NCI-H524 treated with DMSO at 0.1 percent for 48 hours (cell line): ENCODE measurements around the gene ASAP3.

Experiments
- DNase-seq: peaks from one replicate; lab custom pipeline; 2025; lab: John Stamatoyannopoulos, UW

ASAP3 gene

DNA sequence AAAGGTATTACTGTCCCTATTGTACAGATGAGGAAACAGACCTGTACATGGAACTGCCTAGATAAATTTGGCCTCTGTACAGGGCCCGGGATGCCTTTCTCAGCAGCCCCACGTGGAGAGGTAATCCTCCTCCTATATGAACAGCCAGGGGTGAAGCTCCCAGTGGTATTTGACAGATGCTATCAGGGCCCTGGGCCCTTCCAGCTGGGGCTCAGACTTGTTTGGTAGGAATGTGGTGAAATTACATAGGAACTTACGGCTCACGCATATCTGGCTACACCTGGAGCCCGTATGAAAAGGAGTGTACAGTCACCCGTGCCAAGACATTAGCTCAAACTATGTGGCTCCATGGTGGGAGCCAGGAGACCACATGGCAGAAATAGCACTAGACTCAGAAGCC lies 34.7 kb downstream of the ASAP3 start:
- no peak for DNase-seq

DNA sequence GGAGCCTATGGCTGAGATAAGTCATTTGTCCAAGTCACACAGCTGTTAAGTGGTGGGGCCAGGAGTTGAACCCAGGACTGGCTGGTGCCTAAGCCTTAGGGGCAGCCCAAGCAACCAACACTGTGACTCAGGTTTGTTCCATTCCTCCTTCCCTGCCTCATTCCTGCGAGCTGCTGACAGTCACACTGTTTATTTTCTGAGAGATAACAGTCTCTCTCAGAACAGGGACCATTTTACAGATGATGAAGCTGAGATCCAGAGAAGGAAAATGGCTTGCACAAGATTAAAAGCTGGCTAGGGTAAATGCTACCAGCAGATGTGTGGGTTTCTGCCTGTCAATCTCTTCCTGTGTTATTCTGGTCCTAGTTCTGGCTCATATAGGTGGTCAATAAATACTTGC lies 35.1 kb downstream of the ASAP3 start:
- DNase-seq: no peak

DNA sequence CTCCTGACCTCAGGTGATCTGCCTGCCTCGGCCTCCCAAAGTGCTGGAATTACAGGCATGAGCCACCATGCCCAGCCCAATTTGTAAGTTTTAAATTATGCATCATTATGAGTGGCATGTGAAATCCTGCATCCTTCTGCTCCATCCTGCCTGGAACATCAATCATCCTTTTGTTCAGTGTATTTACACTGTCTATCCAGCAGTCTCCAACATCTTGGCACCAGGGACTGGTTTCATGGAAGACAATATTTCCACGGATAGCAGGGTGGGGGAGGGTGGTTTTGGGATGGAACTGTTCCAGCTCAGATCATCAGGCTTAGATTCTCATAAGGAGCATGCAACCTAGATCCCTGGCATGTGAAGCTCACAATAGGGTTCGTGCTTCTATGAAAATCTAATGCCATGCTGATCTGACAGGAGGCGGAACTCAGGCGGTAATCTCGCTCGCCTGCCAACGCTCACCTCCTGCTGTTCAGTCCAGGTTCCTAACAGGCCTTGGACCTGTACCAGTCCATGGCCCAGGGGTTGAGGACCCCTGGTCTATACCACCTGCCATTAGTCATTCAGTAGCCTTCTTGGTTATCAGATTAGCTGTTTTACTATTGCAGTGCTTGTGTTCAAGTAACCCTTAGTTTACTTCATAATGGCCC lies 37.2 kb downstream of the ASAP3 start:
- DNase-seq: no peak

DNA sequence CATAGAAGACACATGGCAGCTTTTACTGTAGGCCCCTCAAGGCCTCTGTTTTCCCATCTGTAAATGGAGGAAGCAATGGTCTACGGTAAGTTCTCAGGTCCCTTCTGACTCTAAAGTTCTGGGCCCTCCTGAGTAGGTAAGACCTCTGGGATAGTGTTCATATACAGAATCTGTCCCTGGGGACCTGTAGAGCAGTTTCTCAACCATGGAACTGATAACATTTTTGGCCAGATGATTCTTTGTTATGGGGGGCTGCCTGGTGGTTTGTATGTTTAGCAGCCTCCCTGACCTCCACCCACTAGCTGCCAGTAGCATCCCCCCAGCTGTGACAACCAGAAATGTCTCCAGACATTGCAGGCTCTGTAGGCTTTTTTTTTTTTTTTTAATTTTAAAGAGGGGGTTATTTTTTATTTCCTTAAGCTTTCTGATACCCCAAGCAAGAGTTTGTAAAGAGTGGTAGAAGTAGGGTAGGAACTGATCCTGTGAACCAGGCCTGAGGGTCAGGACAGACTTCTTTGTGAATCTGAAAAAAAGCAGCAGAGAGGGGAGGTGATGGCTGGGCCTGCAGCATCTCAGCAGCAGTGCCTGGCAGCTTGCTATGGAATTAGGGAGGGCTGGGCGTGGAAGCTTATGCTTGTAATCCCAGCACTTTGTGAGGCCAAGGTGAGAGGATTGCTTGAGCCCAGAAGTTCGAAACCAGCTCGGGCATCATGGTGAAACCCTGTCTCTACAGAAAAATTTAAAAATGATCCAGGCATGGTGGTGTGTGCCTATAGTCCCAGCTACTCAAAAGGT lies 39.2 kb downstream of the ASAP3 start:
- no peak for DNase-seq

DNA sequence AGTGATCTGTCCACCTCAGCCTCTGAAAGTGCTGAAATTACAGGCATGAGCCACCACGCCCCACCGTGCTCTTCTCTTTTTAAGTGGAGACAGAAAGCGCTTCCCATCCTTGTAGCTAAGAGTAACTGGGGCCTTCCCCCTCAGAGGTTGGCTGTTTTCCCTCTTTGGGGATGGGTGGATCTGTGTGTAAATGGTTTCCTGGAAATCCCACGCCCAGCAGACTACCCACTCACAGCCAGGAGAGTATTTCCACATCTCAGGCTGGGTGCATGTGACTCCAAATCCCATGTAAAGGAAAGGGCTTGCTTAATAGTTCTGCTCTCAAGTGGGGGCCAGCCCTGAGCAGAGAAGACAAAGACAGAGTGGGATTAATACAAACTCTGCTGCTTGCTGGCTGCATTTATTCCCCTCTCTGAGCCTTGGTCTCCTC lies 39.9 kb downstream of the ASAP3 start:
- DNase-seq: no peak

DNA sequence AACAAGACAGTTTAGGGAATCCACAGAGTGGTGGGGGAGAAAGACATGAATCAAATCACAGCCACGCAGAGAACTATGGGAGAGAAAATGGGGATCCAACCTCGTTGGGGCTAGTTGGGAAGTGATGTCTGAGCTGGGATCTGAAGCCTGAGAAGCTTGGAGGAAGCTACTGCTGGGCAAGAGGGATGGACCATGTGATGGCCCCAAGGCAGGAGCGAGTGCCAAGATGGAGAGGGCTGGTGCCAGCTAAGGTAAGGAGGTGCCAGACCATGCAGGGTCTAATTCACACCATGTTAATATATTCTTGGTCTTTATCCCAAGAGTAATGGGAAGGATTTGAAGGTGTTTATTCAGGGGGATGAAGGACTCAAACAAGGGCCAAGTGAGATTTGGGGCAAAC lies 41.2 kb downstream of the ASAP3 start:
- DNase-seq: no peak

DNA sequence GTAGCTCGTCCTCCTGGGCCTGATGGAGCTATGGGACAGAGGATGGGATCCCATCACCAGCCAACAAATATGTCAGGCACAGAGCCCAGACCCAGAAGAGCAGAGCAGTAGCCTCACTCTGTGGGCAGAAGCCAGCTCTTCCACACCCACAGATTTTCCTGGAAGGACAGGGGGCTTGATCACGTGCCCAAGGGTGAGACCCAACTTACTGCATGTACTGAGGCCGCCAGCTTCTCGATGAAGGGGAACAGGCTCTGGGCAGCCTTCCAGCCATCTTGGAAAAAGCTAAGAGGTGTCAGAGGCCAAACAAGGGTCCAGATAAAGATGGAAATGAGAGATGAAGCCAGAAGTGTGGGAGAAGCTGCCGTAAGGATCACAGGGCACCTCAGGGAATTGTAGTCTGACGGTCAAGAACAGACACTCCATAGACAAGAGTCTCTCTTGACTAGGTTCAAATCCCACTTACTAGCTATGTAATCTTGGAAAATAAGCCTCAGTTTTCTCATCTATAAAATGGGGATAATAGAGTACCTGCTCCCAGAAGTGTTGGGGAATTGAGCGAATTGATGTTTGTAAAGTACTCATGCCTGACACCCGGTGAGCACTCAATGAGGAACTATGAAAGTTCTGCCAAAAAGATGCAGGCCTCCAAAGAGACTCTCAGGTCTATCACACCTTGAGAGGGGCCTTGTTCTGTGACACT lies 42.4 kb downstream of the ASAP3 start:
- no peak for DNase-seq

DNA sequence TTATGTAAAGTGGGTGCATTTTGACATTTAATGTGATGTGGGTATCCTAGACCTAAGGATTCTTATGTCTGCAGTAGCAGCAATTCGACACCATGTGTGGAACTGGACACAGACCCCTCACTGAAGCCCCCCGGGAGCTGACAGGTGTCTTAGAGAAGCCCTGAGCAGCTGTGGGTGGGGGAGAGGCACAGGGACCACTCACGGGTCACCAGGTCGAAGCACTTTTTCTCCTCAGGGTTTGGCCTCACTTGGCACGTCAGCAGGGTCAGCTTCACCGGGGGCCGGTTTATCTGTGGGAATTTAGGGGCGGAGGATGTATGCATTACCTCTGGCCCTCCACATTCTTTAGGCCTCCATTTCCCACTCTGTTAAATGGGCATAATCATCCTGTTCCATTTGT lies 45.4 kb downstream of the ASAP3 start:
- DNase-seq: no peak

DNA sequence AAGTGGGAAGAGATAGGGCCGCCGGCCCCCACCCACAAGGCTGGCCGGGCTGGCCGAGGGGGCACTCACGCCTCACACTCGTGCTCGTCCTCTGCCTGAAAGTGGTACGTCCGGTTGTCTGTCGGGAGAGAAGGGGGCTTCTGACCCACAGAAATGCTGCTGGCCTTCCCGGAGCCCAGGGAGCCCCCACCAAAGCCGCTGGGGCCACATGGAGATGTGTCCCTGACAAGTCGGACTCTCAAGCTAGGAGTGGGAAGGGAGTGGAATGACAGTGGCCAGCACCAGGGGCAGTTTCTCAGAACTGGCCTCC lies 46.7 kb downstream of the ASAP3 start:
- no peak for DNase-seq

DNA sequence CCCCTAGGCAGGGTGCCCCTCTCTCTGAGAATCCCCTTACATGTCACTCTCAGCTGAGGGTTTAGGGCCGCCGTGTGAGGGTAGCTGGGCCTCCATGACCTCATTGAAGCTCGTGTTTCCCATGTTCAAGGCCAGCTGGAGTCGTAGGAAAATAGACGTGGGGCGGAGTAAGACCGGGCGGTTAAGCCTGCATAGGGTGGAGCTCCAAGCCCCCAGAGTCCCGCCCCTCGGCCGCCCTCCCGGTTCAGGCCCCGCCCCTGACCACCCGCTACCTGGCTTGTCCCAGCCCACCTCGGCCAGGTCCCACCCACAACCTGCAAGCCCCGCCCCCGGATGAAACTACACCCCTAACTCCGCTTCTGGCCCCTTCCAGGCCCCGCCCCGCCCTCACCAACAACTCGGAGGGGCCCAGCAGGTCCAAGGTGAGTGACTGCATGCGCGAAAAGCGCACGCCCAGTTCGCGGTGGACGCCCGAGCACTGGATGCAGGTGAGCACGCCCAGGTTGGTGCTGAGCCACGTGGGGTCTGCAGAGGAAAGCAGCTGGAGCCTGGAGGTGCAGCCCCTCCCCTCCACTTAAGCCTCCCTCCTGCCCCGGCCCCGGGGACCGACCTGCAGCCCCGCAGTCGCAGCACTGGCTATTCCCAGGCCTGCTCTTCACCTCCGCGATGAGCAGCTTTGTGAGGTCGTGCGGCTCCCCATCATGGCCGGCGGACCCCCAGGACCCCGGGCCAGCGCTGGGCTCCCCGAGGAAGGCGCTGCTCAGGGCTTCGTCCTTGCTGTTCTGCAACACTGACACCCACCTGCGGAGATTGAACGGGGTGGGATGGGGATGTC lies 47.2 kb downstream of the ASAP3 start:
- DNase-seq: no peak

DNA sequence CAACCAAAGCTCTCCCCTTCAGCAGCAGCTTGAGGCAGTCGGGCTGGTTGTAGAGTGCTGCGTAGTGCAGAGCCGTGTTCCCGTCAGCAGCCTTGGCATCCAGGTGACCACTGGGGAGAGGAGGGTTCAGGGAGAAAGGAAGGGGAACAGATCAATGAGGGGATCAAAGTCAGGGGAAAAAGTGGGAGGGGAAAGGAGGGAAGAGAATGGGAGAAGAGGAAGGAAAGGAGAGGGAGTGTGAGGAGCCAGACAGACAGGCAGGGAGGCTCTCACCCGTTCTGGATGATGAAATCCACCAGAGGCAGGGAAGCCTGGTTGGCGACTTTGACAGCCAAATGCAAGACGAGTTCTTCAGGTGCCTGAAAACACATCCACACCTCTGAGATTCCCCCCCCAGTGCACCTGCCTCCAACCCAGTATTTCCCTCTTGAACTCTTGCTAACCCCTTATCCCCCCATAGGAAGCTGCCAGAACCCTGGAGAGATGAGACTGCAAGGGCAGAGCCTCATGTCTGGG lies 49.7 kb downstream of the ASAP3 start:
- no peak for DNase-seq

DNA sequence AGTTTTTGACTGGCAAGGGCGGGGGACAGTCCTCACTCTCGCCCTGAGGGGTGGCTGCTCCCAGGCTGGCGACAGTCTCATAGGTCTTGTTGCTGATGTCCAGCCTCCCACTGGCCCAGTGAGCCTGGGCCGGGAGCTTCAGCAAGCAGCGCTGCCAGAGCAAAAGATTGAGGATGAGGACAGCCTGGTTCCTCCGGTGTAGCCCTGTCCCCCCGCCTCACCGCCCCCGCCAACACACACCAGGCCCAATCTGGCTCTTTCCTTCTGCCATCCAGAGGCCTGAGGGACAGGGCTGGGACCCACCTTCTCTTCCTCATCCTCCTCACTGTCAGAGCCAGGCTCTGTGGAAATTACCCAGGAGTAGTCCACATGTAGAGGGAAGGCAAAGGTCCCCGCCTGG lies 50.9 kb downstream of the ASAP3 start:
- DNase-seq: no peak

DNA sequence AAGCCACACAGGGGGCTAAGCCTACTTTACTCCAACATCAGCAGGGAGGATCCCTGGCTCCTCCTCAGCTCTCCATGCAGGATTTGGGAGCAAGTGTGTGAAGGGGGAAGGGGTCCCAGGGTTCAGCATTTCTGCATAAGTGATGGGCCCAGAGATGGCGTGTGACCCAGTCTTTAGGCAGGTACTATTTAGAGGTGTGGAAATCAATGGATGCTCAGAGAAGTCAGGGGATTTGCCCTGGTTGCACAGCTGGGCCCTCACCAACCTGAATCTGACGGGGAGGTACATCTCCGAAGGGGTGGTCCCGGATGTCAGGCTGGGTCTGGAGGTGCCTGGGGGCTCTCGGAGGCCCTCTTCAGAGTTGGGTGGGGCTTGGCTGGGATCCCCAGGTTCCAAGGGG lies 52.5 kb downstream of the ASAP3 start:
- no peak for DNase-seq

DNA sequence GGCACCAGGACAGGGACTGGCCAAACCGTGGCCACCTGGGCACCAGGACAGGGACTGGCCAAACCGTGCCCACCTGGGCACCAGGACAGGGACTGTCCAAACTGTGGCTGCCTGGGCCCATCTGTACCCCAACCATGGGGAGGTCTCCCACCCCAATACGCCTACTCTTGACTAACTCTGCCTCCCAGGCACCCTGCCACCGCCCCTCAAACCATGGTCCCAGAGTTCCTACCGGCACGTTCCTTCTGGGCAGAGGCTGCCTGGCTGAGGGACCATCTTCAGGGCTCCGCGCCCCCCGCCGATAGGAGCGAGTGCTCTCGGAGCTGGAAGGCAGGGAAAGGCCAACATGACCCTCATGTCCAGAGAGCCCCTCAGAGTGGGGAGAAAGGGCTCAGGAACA lies 53.2 kb downstream of the ASAP3 start:
- DNase-seq: no peak

DNA sequence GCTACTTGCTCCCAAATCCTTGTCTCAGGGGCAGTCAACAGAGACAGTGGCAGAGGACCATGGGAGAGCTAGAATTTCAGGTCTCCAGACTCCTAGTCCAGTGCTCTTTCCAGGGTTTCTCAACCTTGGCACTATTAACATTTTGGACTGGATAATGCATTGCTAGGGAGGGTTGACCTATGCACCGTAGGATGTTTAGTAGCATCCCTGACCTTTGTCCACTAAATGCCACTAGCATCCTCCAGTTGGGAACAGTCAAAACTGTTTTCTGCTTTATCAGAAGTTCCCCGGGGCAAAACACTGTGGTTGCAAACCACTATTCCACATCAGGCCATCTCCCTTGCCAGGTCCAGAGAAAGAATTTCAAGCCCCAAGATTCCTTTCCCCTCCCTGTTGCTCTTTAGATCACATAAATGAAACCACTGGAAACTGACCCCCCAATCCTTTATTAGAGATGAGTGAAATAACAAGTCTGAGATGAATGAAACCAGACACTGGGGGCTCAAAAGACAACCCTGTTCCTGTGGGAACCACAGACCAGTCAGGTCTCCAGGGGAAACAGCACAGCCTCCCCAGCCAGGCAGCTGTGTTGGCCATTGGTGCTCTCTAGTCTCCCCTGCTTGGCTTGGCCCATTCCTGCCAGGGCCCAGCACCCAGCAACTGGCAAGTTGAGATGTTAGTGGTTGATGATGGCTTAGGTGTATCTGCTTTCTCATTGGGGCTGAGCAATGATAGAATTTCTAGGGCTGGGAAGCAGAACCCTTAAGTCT lies 55.7 kb downstream of the ASAP3 start:
- no peak for DNase-seq

DNA sequence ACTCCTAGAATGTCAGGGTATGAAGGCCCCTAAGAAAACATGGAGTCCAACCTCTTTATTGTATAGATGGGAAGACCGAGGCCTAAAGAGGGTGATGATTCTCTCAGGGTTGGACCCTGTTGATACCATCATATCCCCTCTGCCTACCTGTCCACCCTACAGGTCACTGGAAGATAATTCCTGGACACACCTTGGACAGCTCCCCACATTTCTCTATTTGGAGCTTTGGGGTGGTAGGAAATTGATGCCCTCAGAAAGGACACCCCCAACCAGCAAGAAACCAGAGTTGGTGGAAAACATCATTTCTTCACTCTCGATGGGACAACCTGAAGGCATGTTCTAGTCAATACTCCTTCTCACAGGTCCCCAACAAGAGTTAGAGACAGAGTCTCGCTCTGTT lies 56.4 kb downstream of the ASAP3 start:
- no peak for DNase-seq

DNA sequence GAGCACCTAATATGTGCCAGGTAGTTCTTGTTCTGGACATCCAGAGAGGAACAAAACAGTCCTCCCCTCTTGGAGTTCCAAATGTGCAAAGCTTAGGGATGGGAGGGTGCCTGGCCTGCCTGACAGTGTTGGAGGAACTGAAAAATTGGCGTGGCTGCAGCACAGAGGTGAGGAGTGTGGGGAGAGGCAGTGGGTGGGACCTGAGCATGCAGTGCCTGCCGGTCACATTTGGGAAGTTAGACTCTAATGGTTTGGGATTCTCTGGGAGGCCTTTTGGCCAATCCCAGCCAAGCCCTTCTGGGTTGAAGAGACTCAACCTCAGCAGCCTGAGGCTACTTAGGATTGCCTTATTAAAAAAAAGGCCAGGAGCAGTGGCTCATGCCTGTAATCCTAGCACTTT lies 57.2 kb downstream of the ASAP3 start:
- no peak for DNase-seq

DNA sequence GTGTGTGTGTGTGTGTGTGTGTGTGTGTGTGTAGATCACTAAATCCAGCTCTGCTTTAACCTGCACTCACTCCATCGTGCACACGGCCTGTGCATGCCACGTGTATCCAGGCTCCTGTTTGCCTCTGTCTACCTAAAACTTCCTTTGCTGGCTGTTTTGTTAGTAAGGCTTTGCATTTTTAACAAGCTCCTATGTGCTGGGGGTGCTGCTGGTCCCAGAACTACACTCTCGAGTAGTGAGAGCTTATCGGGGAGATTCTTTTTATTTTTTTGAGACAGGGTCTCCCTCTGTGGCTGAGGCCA lies 58.8 kb downstream of the ASAP3 start:
- DNase-seq: no peak

DNA sequence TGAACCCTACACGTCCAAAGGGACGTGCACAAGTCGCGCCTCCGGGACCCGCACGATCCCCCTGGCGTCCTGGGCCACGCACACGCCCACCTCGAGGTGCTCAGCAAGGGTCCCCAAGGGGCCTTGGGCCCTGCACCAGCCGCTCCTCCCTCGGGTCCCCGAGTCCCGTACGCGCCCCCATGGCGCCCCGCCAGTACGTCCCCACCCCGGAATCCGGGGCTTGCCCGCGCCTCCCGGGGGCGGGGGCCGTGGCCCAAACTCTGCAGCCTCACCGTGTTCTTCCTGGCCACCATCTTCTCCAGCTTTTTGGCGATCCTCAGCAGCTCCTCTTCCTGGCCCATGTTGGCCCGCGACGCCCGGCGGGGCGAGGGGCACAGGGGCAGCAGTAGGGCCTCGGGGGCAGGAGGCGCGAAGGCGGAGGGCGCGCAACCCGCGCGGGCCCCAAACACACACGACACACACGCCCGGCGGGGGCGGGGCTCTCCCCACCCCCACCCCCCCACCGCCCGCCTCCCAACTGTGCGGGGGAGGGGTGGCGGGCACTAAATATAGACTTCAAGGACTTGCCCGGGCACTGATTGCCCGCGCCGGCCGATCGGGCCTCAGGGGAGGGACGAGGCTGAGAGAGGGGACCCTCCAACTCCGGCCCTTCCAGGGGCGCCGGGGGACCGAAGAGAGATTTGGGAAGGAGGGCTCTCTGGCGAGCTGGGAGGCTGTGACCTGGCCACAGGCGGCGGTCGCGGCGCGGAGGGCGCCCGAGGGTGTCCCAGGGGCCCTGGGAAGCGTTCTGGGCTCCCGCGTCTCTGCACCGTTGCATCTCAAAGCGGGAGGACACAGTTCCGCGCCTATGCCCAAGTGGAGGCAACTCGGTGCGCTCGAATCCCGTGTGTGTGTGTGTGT lies 59.4 kb downstream of the ASAP3 start, which contains the start of gene TCEA3:
TSS of gene TCEA3 (minus strand) at position 456 of the 900 bp plus-strand sequence. CDS start at position 341, 115 bp downstream.
- no peak for DNase-seq
